OCI-LY3 (cell line): Measurements from ENCODE around the gene ATP4B.

Experiments used
- H2AFZ ChIP-seq: fragments of 200-600, 300-600 bp; shearing (Covaris generic); 2 replicates; pipeline ENCODE4 v1.6.0; 2014; ENCODE audit warnings: antibody characterized with exemption, low read depth, low read length
- H3K27ac ChIP-seq: fragments of 200-600, 300-600 bp; sonication (generic); 2 replicates; pipeline ENCODE4 v1.5.1; 2014; ENCODE audit warnings: mild to moderate bottlenecking, low read length, moderate library complexity, mixed read lengths
- H3K27me3 ChIP-seq: fragments of 200-600, 300-600 bp; sonication (generic); 2 replicates; pipeline ENCODE4 v1.6.1; 2014; ENCODE audit warnings: low read depth, low read length, mixed read lengths
- H3K36me3 ChIP-seq: fragments of 200-600, 300-600 bp; sonication (generic); replicated peaks from 2 replicates; pipeline ENCODE3; 2014; ENCODE audit warnings: low read depth, low read length, mixed read lengths
- H3K4me1 ChIP-seq: fragments of 300-600, 200-600 bp; sonication (generic); 2 replicates; pipeline ENCODE4 v1.6.1; 2014; ENCODE audit warnings: low read length, mixed read lengths
- H3K4me2 ChIP-seq: fragments of 200-600, 300-600 bp; sonication (generic); 2 replicates; pipeline ENCODE4 v1.6.1; 2014; ENCODE audit warnings: low read length, mixed read lengths
- H3K4me3 ChIP-seq: fragments of 300-600, 200-600 bp; sonication (generic); 2 replicates; pipeline ENCODE4 v1.5.1; 2014; ENCODE audit warnings: antibody characterized with exemption, mild to moderate bottlenecking, low read length, moderate library complexity
- H3K79me2 ChIP-seq: fragments of 300-600, 200-600 bp; shearing (Covaris generic); 2 replicates; pipeline ENCODE4 v1.6.1; 2014; ENCODE audit warnings: mild to moderate bottlenecking, low read length, mixed read lengths
- H3K9ac ChIP-seq: fragments of 300-600, 200-600 bp; shearing (Covaris generic); 2 replicates; pipeline ENCODE4 v1.6.0; 2014; ENCODE audit warnings: mild to moderate bottlenecking, low read length, moderate library complexity
- H3K9me3 ChIP-seq: fragments of 200-600, 300-600 bp; shearing (Covaris generic); 2 replicates; pipeline ENCODE4 v1.6.1; 2014; ENCODE audit warnings: low read length, mixed read lengths; ENCODE audit not compliant: insufficient read depth
- H4K20me1 ChIP-seq: fragments of 200-600, 300-600 bp; sonication (generic); 2 replicates; pipeline ENCODE4 v1.6.1; 2016; ENCODE audit warnings: low read length, mixed read lengths; ENCODE audit not compliant: insufficient read depth
- CTCF ChIP-seq: fragments of 200-600, 300-600 bp; sonication (generic); IDR thresholded peaks from 2 replicates; pipeline ENCODE4 v1.5.1; 2014; ENCODE audit warnings: antibody characterized with exemption, low read length, low read depth
- EZH2phosphoT487 ChIP-seq: fragments of 200-600 bp; shearing (Covaris generic); IDR thresholded peaks from 2 replicates; pipeline ENCODE4 v1.6.1; 2018; ENCODE audit warnings: antibody characterized with exemption, mixed run types, low read depth

The ATP4B gene

GRCh38 chr13:113664751-113665596 is 7.0 kb upstream of the ATP4B start:
- no peaks in the 10 kb centered on the region for H3K79me2 ChIP-seq
- H2AFZ ChIP-seq = no peak overlapping the region
- no peak overlapping the region for H3K27ac ChIP-seq
- H4K20me1 ChIP-seq = no peaks in the 10 kb centered on the region
- TF ChIP-seq CTCF (no peak), EZH2phosphoT487 (no peak)
- no peaks in the 10 kb centered on the region for H3K36me3 ChIP-seq
- H3K27me3 ChIP-seq = peaks cover 4% of the 10 kb centered on the region; the same call in 1 of the 2 replicates
- no peaks in the 10 kb centered on the region for H3K4me1 ChIP-seq
- no peak overlapping the region for H3K4me3 ChIP-seq
- no peak overlapping the region for H3K4me2 ChIP-seq
- peaks cover 3% of the 10 kb centered on the region; the same call in 1 of the 2 replicates for H3K9me3 ChIP-seq
- no peak overlapping the region for H3K9ac ChIP-seq

GRCh38 chr13:113663934-113664333 is 5.9 kb upstream of the ATP4B start:
- Histone ChIP-seq H3K79me2 (no peaks in the 10 kb centered on the region), H3K9me3 (peaks cover 3% of the 10 kb centered on the region; the same call in 1 of the 2 replicates), H3K4me1 (no peaks in the 10 kb centered on the region)

GRCh38 chr13:113661509-113661908 is 3.5 kb upstream of the ATP4B start:
- Histone ChIP-seq H3K79me2 (no peaks in the 10 kb centered on the region), H3K4me3 (no peak overlapping the region), H3K27ac (no peak overlapping the region), H3K4me2 (no peak overlapping the region), H3K4me1 (no peaks in the 10 kb centered on the region), H2AFZ (no peak overlapping the region), H3K9ac (no peak overlapping the region), H4K20me1 (no peaks in the 10 kb centered on the region), H3K9me3 (peaks cover 3% of the 10 kb centered on the region; the same call in 1 of the 2 replicates), H3K36me3 (no peaks in the 10 kb centered on the region), H3K27me3 (peaks cover 4% of the 10 kb centered on the region; the same call in 1 of the 2 replicates)
- no peak for TF ChIP-seq CTCF
- TF ChIP-seq EZH2phosphoT487 = no peak

More at GRCh38 chr13:113663934-113664333, 5.9 kb upstream of the ATP4B start:
- no peaks in the 10 kb centered on the region for H3K36me3 ChIP-seq
- no peak overlapping the region for H2AFZ ChIP-seq
- no peak overlapping the region for H3K9ac ChIP-seq
- H3K4me2 ChIP-seq = no peak overlapping the region
- peaks cover 4% of the 10 kb centered on the region; the same call in 1 of the 2 replicates for H3K27me3 ChIP-seq
- no peak overlapping the region for H3K4me3 ChIP-seq
- TF ChIP-seq EZH2phosphoT487 (no peak), CTCF (no peak)
- no peaks in the 10 kb centered on the region for H4K20me1 ChIP-seq
- H3K27ac ChIP-seq = no peak overlapping the region

- H2AFZ ChIP-seq = no peak overlapping the region
- H3K36me3 ChIP-seq = no peaks in the 10 kb centered on the region
- H3K27ac ChIP-seq = no peak overlapping the region
- TF ChIP-seq CTCF (no peak), EZH2phosphoT487 (no peak)
- no peaks in the 10 kb centered on the region for H4K20me1 ChIP-seq
- peaks cover 4% of the 10 kb centered on the region; the same call in 1 of the 2 replicates for H3K27me3 ChIP-seq
- H3K79me2 ChIP-seq = no peaks in the 10 kb centered on the region
- no peak overlapping the region for H3K9ac ChIP-seq
- no peak overlapping the region for H3K4me3 ChIP-seq
- H3K9me3 ChIP-seq = peaks cover 3% of the 10 kb centered on the region; the same call in 1 of the 2 replicates
- H3K4me1 ChIP-seq = no peaks in the 10 kb centered on the region
- H3K4me2 ChIP-seq = no peak overlapping the region
Observed at GRCh38 chr13:113660066-113660465, 2.1 kb upstream of the ATP4B start.
